Nephron (organoid): ENCODE data around the gene RSAD1.
A peak's percentile ranks its signal among the peaks of the same experiment; 100 is the strongest.

Experiments
- H3K27ac Mint-ChIP-seq, 3 experiments: 2 replicates each; pipeline ENCODE4 v1.8.0; 2020; ENCODE audit warnings: mixed read lengths in 3 of 3, mild to moderate bottlenecking in 2 of 3, moderate library complexity in 1 of 3
- H3K27me3 Mint-ChIP-seq: 2 replicates; pipeline ENCODE4 v1.8.0; 2021; ENCODE audit warnings: low read depth, mild to moderate bottlenecking, moderate library complexity, mixed read lengths
- H3K36me3 Mint-ChIP-seq: 2 replicates; pipeline ENCODE4 v1.8.0; 2020; ENCODE audit warnings: low read depth, mixed read lengths
- H3K4me1 Mint-ChIP-seq: 2 replicates; pipeline ENCODE4 v1.8.0; 2020; ENCODE audit warnings: mixed read lengths
- H3K4me3 Mint-ChIP-seq, 3 experiments: 2 replicates each; pipeline ENCODE4 v1.8.0; 2020; ENCODE audit warnings: mild to moderate bottlenecking in 3 of 3, mixed read lengths in 3 of 3, moderate library complexity in 2 of 3
- H3K9me3 Mint-ChIP-seq: 2 replicates; pipeline ENCODE4 v1.8.0; 2020; ENCODE audit warnings: mixed read lengths
- CTCF ChIP-seq, 3 experiments: fragments of 200-600 bp; sonication (generic); IDR thresholded peaks; one replicate each; pipeline ENCODE4 v1.5.0; 2021; ENCODE audit warnings: antibody characterized with exemption in 3 of 3; ENCODE audit not compliant: unreplicated experiment in 3 of 3

RSAD1 gene

GRCh38 chr17:50476545-50477315, 1.9 kb upstream of the RSAD1 start:
- peaks cover 17% of the 10 kb centered on the region for H3K36me3 Mint-ChIP-seq
- peaks cover 35% of the 10 kb centered on the region for H3K27me3 Mint-ChIP-seq
- peaks cover 33% of the 10 kb centered on the region for H3K4me1 Mint-ChIP-seq
- peak overlapping the region; percentile 5 to 48 (median 11) for H3K27ac Mint-ChIP-seq
- TF ChIP-seq CTCF (IDR thresholded peaks at IDR 0.05; ENCODE audit: unreplicated experiment in 3 of 3) = no peak
- H3K4me3 Mint-ChIP-seq = peak overlapping the region; percentile 2 to 16 (median 5)
- no peaks in the 10 kb centered on the region for H3K9me3 Mint-ChIP-seq

DNA sequence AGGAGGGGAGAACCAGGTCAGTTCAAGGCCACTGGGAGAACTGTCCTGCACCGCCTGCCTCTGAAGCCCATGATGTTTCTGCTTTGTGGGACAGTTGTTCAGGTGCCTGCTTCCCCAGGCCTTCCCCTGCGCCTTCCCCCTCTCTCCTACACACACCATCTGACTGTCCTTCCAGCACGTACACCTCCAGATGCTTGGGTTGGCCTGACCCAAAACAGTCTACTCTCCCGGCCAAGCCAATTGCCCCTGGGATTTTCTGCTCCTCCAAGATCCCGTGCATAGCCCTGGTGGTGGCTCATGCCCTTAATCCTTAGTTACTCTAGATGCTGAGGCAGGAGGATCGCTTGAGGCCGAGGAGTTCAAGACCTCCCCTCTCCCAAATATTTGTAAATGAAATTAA, 684 bp upstream of the RSAD1 start:
- H3K27ac Mint-ChIP-seq = peak overlapping the region; percentile 81 to 96 (median 95)
- H3K4me1 Mint-ChIP-seq = peaks cover 27% of the 10 kb centered on the region
- peak overlapping the region; percentile 77 to 91 (median 83) for H3K4me3 Mint-ChIP-seq
- H3K36me3 Mint-ChIP-seq = peaks cover 24% of the 10 kb centered on the region
- no peak for TF ChIP-seq CTCF (IDR thresholded peaks at IDR 0.05; ENCODE audit: unreplicated experiment in 3 of 3)
- no peaks in the 10 kb centered on the region for H3K9me3 Mint-ChIP-seq
- peaks cover 30% of the 10 kb centered on the region for H3K27me3 Mint-ChIP-seq

- TF ChIP-seq CTCF (IDR thresholded peaks at IDR 0.05; ENCODE audit: unreplicated experiment in 3 of 3) = peak; percentile 31 to 55 (median 50)
- peak overlapping the region; percentile 36 to 81 (median 71) for H3K27ac Mint-ChIP-seq
- H3K4me1 Mint-ChIP-seq = peaks cover 19% of the 10 kb centered on the region
- peak overlapping the region; percentile 77 to 91 (median 90) for H3K4me3 Mint-ChIP-seq
- peaks cover 20% of the 10 kb centered on the region for H3K36me3 Mint-ChIP-seq
- no peaks in the 10 kb centered on the region for H3K9me3 Mint-ChIP-seq
- peaks cover 27% of the 10 kb centered on the region for H3K27me3 Mint-ChIP-seq
Observed at GRCh38 chr17:50479522-50480141, 972 bp downstream of the RSAD1 start.

- Mint-ChIP-seq H3K4me1 (peaks cover 19% of the 10 kb centered on the region), H3K27me3 (peaks cover 22% of the 10 kb centered on the region), H3K9me3 (no peaks in the 10 kb centered on the region), H3K36me3 (peaks cover 21% of the 10 kb centered on the region), H3K4me3 (peak overlapping the region; percentile 77 to 91 (median 90)), H3K27ac (no peak overlapping the region)
- TF ChIP-seq CTCF (IDR thresholded peaks at IDR 0.05; ENCODE audit: unreplicated experiment in 3 of 3) = no peak
Observed at GRCh38 chr17:50480142-50480764, 1.6 kb downstream of the RSAD1 start.

DNA sequence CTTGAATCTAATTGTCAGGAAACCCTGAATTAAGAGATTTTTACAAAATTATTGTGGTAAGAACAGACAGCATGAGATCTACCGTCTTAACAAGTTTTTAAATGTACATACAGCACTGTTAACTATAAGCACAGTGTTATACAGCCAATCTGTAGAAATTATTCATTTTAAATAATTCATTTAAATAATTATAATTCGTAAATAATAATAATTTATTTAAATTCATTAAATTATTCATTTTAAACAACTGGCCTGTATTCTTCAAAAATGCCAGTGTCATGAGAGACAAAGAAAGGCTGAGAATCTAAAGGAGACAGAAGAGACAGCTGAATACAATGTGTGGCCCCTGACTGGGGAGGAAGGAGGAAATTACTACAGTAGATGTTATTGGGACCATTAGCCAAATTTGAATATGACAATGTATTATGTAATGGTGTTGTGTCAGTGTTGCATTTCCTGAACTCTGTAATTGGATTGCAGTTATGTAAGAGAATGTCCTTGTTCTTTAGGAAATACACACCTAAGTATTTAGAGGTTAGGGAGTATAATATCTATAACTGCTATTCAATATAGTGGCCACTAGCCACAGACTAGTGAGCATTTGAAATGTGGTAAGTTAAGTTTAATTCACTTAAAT, 2.3 kb downstream of the RSAD1 start:
- Mint-ChIP-seq H3K4me1 (peaks cover 19% of the 10 kb centered on the region), H3K27me3 (peaks cover 17% of the 10 kb centered on the region), H3K4me3 (peak overlapping the region; percentile 32 to 68 (median 46)), H3K36me3 (peaks cover 23% of the 10 kb centered on the region), H3K9me3 (no peaks in the 10 kb centered on the region), H3K27ac (no peak overlapping the region)
- TF ChIP-seq CTCF (IDR thresholded peaks at IDR 0.05; ENCODE audit: unreplicated experiment in 3 of 3) = no peak
